Small intestine (tissue), 7 donors: ENCODE measurements around the gene UNC119B. TPM values are rescaled to one million over a fixed set of nuclear protein-coding genes. Genes with fewer than 3 reads are reported as not detected.
A peak's percentile ranks its signal among the peaks of the same experiment; 100 is the strongest.

Source experiments
- DNase-seq, 2 donors: peaks; one replicate each; pipeline versions ENCODE4 v3.0.0 to v3.0.0-alpha.2; 2013
- FAIRE-seq: peaks from 2 replicates; lab custom pipeline; 2012; peaks lifted over from hg19 to GRCh38; lab: Jason Lieb, UNC
- H3K27ac ChIP-seq, 3 donors: one replicate each; pipeline ENCODE4 v1.5.1; 2013; ENCODE audit warnings: low read length in 2 of 3, mild to moderate bottlenecking in 2 of 3, control low read depth in 1 of 3, inconsistent platforms in 1 of 3, low read depth in 1 of 3, moderate library complexity in 1 of 3
- H3K27me3 ChIP-seq, 3 donors: one replicate each; pipeline ENCODE4 v1.6.1; 2013; ENCODE audit warnings: low read length in 3 of 3, inconsistent platforms in 1 of 3; ENCODE audit not compliant: control insufficient read depth in 3 of 3, insufficient read depth in 3 of 3
- H3K36me3 ChIP-seq, 3 donors: one replicate each; pipeline ENCODE4 v1.6.1; 2013; ENCODE audit warnings: low read length in 3 of 3, inconsistent platforms in 1 of 3, low read depth in 1 of 3, mild to moderate bottlenecking in 1 of 3, moderate library complexity in 1 of 3; ENCODE audit not compliant: control insufficient read depth in 3 of 3, insufficient read depth in 2 of 3
- H3K4me1 ChIP-seq, 3 donors: one replicate each; pipeline ENCODE4 v1.6.1; 2013; ENCODE audit warnings: low read length in 2 of 3, inconsistent platforms in 1 of 3, low read depth in 1 of 3, mild to moderate bottlenecking in 1 of 3, moderate library complexity in 1 of 3; ENCODE audit not compliant: control insufficient read depth in 3 of 3, insufficient read depth in 2 of 3
- H3K4me3 ChIP-seq, 3 donors: one replicate each; pipeline ENCODE4 v1.5.1; 2013; ENCODE audit warnings: low read length in 3 of 3, control low read depth in 1 of 3, inconsistent platforms in 1 of 3, low read depth in 1 of 3, mild to moderate bottlenecking in 1 of 3, moderate library complexity in 1 of 3
- H3K9me3 ChIP-seq, 2 donors: one replicate each; pipeline ENCODE4 v1.6.1; 2013; ENCODE audit warnings: low read depth in 1 of 2, low read length in 1 of 2; ENCODE audit not compliant: control insufficient read depth in 2 of 2, insufficient read depth in 1 of 2
- WGBS, 3 donors: extraction: QIAGEN DNeasy Blood & Tissue Kit; methylation state at CpG; one replicate each; pipeline ENCODE4 v1.1.7; 2013; 5-methylcytosine and 5-hydroxymethylcytosine counted together
- polyA plus RNA-seq, 4 donors: library from polyadenylated mRNA; stranded (reverse) in 3 of 4; unstranded in 1 of 4; fragments of 200-250 nt in 3 of 4; fragments of 120-200 nt in 1 of 4; gene quantifications; one replicate each; pipeline versions ENCODE4 v1.2.1 to v1.2.3, GENCODE V29; 2013
- donor health status: healthy with polysubstance abuse.
- donor health status: control.
- donor health status: control.
- donor health status: Bipolar disorder and iron deficiency.
- donor health status: healthy.

UNC119B gene
- polyA plus RNA-seq, 4 donors: 6.9 to 21.3 (median 13.9) TPM

DNA sequence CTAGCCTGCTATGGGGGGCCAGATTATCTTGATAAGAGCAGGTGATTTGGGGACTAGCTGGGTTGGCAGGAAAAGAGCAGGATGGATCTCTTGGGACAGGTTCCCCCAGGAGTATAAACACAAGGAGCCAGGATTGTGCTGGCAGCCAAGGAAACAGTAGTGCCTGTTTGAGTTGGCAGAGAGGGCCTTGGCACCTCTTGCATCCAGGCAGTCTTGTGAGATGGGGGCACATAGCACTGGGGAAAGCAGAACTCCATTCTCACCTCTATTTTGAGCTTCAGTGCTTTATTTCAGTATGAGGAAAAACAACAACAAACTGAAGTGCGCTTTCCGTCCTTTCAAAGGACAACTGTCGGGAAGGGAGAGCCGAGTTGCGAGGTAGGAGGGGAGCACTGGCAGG, 9.4 kb upstream of the UNC119B start:
- H3K36me3 ChIP-seq: peaks cover 14 to 83% (median 32%) of the 10 kb centered on the region in 3 donors
- WGBS, 3 donors: 94 to 96% (median 94%) methylated on average over 5 of the region's 5 CpGs
- H3K4me1 ChIP-seq: peaks cover 2 to 17% (median 3%) of the 10 kb centered on the region in 3 donors
- H3K4me3 ChIP-seq: no peak overlapping the region
- H3K27ac ChIP-seq: no peak overlapping the region
- no peaks in the 10 kb centered on the region for H3K27me3 ChIP-seq
- no peaks in the 10 kb centered on the region for H3K9me3 ChIP-seq
- no peak for FAIRE-seq
- DNase-seq: no peak

- H3K4me1 ChIP-seq: no peaks in the 10 kb centered on the region
- H3K27me3 ChIP-seq: no peaks in the 10 kb centered on the region
- FAIRE-seq: no peak
- peak in 1 of 2 donors; percentile 45 for DNase-seq
- H3K9me3 ChIP-seq: no peaks in the 10 kb centered on the region
- H3K36me3 ChIP-seq: peaks cover 6 to 76% (median 16%) of the 10 kb centered on the region in 3 donors
- peak overlapping the region in 1 of 3 donors; percentile 21 for H3K27ac ChIP-seq
- WGBS, 3 donors: 71 to 84% (median 75%) methylated on average over 1 of the region's 1 CpG
- H3K4me3 ChIP-seq: no peak overlapping the region
These were observed 7.6 kb upstream of the UNC119B start for GRCh38 chr12:120702637-120703036.

- no peak overlapping the region for H3K4me3 ChIP-seq
- H3K9me3 ChIP-seq: no peaks in the 10 kb centered on the region
- H3K27ac ChIP-seq: no peak overlapping the region
- H3K36me3 ChIP-seq: peaks cover 6 to 70% (median 11%) of the 10 kb centered on the region in 3 donors
- FAIRE-seq: no peak
- peaks cover 0 to under 1% (median 0%) of the 10 kb centered on the region in 3 donors for H3K4me1 ChIP-seq
- H3K27me3 ChIP-seq: no peaks in the 10 kb centered on the region
- WGBS, 3 donors: 81 to 86% (median 83%) methylated on average over 11 of the region's 11 CpGs
- DNase-seq: no peak
These were observed 6.8 kb upstream of the UNC119B start for GRCh38 chr12:120703311-120703942.

DNA sequence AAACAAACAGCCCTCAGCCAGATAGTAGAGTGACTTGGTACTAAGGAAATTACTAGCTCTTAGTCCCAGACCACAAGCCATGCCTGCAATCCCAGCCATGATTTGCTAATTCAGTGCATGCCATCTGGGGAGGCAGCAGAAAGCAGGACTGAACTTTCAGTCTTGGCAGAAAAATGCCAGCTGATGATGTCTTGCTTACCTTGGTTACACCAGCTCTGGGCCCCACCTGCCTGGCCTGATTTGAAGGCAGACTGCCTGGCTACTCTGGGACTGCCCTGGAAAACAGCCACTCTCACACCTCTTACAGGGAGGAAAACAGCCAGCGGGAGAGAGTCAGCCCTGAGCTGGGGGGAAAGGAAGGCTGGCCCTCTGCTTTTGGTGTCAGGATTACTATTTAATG, 4.6 kb upstream of the UNC119B start:
- DNase-seq (no peak), FAIRE-seq (no peak)
- H3K9me3 ChIP-seq: no peaks in the 10 kb centered on the region
- H3K36me3 ChIP-seq: peaks cover under 1 to 53% (median 3%) of the 10 kb centered on the region in 3 donors
- H3K27me3 ChIP-seq: no peaks in the 10 kb centered on the region
- 86 to 88% (median 87%) methylated on average over 1 of the region's 1 CpG for WGBS, 3 donors
- H3K4me3 ChIP-seq: no peak overlapping the region
- peaks cover 0 to 11% (median 0%) of the 10 kb centered on the region in 3 donors for H3K4me1 ChIP-seq
- no peak overlapping the region for H3K27ac ChIP-seq

DNA sequence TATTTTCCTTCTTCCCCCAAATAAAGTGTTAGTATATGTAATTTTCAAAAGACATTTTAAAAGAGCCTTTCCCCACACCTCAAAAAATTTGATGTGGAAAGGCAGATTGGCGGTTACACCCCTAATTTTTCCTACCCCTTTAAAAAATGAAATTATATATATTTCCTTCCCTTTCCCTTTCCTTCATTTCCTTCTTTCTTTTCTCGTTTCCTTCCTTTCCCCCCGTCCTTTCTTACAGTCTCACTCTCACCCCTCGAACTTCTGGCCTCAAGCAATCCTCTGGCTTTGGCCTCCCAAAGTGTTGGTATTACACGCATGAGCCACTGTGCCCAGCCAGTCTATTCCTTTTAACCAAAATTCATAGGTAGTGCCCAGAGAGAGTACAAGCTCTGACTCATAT, 4.2 kb upstream of the UNC119B start:
- FAIRE-seq: no peak

DNA sequence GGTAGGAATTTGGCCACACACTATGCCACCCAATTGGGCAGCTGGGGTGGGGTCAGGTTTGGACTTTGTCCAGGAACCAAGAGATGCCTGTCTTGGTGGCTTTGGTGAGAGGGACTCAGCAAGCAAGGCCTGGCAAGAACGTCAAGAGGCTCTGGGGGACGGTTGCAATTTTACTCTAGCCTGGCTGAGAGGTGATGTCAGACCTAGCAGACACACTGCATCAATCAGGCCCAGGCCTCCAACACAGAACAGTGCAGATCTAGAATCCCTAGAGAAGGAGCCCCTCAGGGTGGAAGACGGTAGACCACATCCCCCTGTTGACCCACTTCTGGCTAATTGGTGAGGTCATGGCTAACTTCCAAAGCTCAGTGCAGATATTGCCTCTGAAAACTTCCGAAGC, 1.6 kb upstream of the UNC119B start:
- 36 to 57% (median 41%) methylated on average over 4 of the region's 4 CpGs for WGBS, 3 donors
- no peak for FAIRE-seq
- Histone ChIP-seq H3K4me3 (no peak overlapping the region), H3K27ac (no peak overlapping the region), H3K27me3 (no peaks in the 10 kb centered on the region), H3K9me3 (no peaks in the 10 kb centered on the region), H3K4me1 (peaks cover 3 to 21% (median 3%) of the 10 kb centered on the region in 3 donors), H3K36me3 (peaks cover 0 to 29% (median 0%) of the 10 kb centered on the region in 3 donors)
- no peak for DNase-seq

More for the DNA sequence above, 4.2 kb upstream of the UNC119B start:
- H3K36me3 ChIP-seq: peaks cover 0 to 49% (median 3%) of the 10 kb centered on the region in 3 donors
- no peak overlapping the region for H3K27ac ChIP-seq
- peaks cover 0 to 11% (median 0%) of the 10 kb centered on the region in 3 donors for H3K4me1 ChIP-seq
- WGBS, 3 donors: 79 to 90% (median 80%) methylated on average over 5 of the region's 5 CpGs
- no peaks in the 10 kb centered on the region for H3K27me3 ChIP-seq
- no peak for DNase-seq
- H3K4me3 ChIP-seq: no peak overlapping the region
- H3K9me3 ChIP-seq: no peaks in the 10 kb centered on the region

- DNase-seq: peak in 1 of 2 donors; percentile 44
- no peaks in the 10 kb centered on the region for H3K27me3 ChIP-seq
- WGBS, 3 donors: 0 to 2% (median 1%) methylated on average over 21 to 31 of the region's 31 CpGs
- H3K4me1 ChIP-seq: peaks cover 3 to 21% (median 3%) of the 10 kb centered on the region in 3 donors
- H3K4me3 ChIP-seq: peak overlapping the region; percentile 77 to 94 (median 89)
- peaks cover 0 to 33% (median 0%) of the 10 kb centered on the region in 3 donors for H3K36me3 ChIP-seq
- H3K27ac ChIP-seq: peak overlapping the region; percentile 43 to 79 (median 63)
- no peaks in the 10 kb centered on the region for H3K9me3 ChIP-seq
- FAIRE-seq: no peak
These were observed 593 bp downstream of the UNC119B start for GRCh38 chr12:120710805-120711296.

GRCh38 chr12:120711411-120711810, 1.2 kb downstream of the UNC119B start:
- peaks cover 0 to 31% (median 0%) of the 10 kb centered on the region in 3 donors for H3K36me3 ChIP-seq
- H3K4me1 ChIP-seq: peaks cover 3 to 21% (median 3%) of the 10 kb centered on the region in 3 donors
- peak overlapping the region; percentile 77 to 94 (median 89) for H3K4me3 ChIP-seq
- WGBS, 3 donors: 18 to 32% (median 27%) methylated on average over 6 of the region's 6 CpGs
- FAIRE-seq: no peak
- peak in 1 of 2 donors; percentile 21 for DNase-seq
- no peaks in the 10 kb centered on the region for H3K9me3 ChIP-seq
- no peaks in the 10 kb centered on the region for H3K27me3 ChIP-seq
- H3K27ac ChIP-seq: peak overlapping the region in 1 of 3 donors; percentile 79
